ENCODE results near the gene NSD2.
"Not testable (repeated sequence)": the region's sequence is repeated elsewhere in the genome, so short reads cannot be mapped to it uniquely, and the experiment has no call there.

DNA sequence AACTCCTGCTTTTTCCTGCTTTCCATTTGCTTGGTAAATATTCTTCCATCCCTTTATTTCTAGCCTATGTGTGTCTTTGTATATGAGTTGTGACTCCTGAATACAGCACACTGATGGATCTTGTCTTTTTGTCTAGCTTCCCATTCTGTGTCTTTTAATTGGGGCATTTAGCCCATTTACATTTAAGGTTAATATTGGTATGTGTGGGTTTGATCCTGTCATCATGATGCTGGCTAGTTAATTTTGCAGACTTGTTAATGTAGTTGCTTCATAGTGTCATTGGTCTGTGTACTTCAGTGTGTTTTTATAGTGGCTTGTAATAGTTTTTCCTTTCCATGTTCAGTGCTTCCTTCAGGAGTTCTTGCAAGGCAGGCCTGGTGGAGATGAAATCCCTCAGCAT is 160.0 kb downstream of the NSD2 start:
- TF ChIP-seq CTCF (IDR thresholded peaks at IDR 0.05); CREM (CRISPR knock-in tag; IDR thresholded peaks at IDR 0.05); SP1 (CRISPR knock-in tag; conservative IDR thresholded peaks at IDR 0.05); AFF4 (CRISPR knock-in tag; IDR thresholded peaks at IDR 0.05; ENCODE audit: borderline replicate concordance); FOXJ3 (CRISPR knock-in tag; IDR thresholded peaks at IDR 0.05; ENCODE audit: borderline replicate concordance); IRF2 (CRISPR knock-in tag; IDR thresholded peaks at IDR 0.05; ENCODE audit: borderline replicate concordance, low read depth); MXD4 (CRISPR knock-in tag; IDR thresholded peaks at IDR 0.05; ENCODE audit: borderline replicate concordance); GRHL2 (CRISPR knock-in tag; IDR thresholded peaks at IDR 0.05; ENCODE audit: insufficient replicate concordance, severe bottlenecking); SMAD4 (CRISPR knock-in tag; IDR thresholded peaks at IDR 0.05); NFE2L1 (CRISPR knock-in tag; IDR thresholded peaks at IDR 0.05): not testable (repeated sequence)
- TF ChIP-seq, protein P1, sequence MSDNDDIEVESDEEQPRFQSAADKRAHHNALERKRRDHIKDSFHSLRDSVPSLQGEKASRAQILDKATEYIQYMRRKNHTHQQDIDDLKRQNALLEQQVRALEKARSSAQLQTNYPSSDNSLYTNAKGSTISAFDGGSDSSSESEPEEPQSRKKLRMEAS (CRISPR knock-in tag; IDR thresholded peaks at IDR 0.05) = not testable (repeated sequence)
- TF ChIP-seq, protein P2, sequence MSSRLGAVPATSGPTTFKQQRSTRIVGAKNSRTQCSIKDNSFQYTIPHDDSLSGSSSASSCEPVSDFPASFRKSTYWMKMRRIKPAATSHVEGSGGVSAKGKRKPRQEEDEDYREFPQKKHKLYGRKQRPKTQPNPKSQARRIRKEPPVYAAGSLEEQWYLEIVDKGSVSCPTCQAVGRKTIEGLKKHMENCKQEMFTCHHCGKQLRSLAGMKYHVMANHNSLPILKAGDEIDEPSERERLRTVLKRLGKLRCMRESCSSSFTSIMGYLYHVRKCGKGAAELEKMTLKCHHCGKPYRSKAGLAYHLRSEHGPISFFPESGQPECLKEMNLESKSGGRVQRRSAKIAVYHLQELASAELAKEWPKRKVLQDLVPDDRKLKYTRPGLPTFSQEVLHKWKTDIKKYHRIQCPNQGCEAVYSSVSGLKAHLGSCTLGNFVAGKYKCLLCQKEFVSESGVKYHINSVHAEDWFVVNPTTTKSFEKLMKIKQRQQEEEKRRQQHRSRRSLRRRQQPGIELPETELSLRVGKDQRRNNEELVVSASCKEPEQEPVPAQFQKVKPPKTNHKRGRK (CRISPR knock-in tag; IDR thresholded peaks at IDR 0.05; ENCODE audit: borderline replicate concordance) = not testable (repeated sequence)

Measured in WTC11 (cell line).